Measurements from ENCODE around the gene CTXND1. TPM values are rescaled to one million over a fixed set of nuclear protein-coding genes. Genes with fewer than 3 reads are reported as not detected.

CTXND1 gene
- total RNA-seq, 3 donors from 2014 or later: 0.09 to 0.70 (median 0.19) TPM

DNA sequence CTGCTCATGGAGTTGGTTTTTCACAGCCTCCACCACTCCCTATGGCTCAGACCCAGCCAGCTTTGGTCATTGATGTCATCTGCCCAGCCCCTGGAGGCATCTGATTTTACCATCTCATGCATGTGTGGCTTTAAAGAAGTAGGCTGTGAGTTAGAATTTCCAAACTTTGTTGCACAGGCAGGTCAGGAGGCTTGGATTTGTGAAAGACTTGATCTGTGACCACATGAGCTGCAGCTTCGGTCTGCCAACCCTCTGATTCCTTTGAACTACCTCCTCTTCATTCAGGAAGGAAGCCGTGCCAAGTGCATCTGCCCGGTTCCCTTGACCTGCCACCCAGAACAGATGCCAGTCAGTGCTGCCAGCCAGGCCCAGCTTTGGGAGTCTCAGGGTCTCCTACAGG is 9.2 kb downstream of the CTXND1 start:
- TF ChIP-seq, protein P1, sequence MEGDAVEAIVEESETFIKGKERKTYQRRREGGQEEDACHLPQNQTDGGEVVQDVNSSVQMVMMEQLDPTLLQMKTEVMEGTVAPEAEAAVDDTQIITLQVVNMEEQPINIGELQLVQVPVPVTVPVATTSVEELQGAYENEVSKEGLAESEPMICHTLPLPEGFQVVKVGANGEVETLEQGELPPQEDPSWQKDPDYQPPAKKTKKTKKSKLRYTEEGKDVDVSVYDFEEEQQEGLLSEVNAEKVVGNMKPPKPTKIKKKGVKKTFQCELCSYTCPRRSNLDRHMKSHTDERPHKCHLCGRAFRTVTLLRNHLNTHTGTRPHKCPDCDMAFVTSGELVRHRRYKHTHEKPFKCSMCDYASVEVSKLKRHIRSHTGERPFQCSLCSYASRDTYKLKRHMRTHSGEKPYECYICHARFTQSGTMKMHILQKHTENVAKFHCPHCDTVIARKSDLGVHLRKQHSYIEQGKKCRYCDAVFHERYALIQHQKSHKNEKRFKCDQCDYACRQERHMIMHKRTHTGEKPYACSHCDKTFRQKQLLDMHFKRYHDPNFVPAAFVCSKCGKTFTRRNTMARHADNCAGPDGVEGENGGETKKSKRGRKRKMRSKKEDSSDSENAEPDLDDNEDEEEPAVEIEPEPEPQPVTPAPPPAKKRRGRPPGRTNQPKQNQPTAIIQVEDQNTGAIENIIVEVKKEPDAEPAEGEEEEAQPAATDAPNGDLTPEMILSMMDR (IDR thresholded peaks at IDR 0.05): no peak
- no peaks in the 10 kb centered on the region for H3K36me3 ChIP-seq (ENCODE audit: low read depth)
- no peaks in the 10 kb centered on the region for H3K4me1 ChIP-seq (ENCODE audit: low read depth)
- H3K4me3 ChIP-seq: no peak overlapping the region
- intact Hi-C loops (cut with DNase I, micrococcal nuclease): no loop called here
- ATAC-seq (no peak), DNase-seq (no peak)
- H3K9me3 ChIP-seq: no peaks in the 10 kb centered on the region

DNA sequence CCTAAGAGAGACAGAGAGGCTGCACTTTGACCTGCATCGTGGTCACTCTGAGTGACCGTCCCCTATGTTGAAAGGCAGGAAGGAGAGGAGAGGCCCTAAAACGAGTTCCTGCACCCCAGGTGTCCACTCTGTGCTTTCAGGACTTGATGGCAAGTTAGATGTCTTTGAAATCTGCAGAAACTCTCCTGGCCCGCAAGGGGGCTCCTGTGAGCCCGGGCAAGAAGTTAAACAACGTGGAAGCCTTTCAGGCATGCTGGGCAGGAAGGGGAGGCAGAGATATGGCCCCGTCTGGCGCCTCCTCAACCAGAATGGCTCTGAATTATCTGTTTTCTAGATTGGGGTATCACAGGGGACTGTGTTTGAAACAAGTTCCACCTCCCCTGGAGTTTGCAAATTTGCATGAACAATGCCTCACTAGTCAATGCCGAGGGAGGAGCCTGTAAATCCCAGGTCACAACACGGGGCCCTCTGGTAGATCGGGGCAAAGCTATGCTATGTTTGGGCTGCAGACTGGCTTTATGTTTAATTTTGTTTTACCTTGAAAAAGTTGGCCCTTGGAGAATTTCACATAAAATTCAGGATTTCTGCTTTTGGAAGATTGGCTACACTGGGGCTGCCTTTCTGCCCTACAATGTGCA is 9.8 kb downstream of the CTXND1 start:
- Histone ChIP-seq H3K4me3 (no peak overlapping the region), H3K36me3 (ENCODE audit: low read depth) (no peaks in the 10 kb centered on the region), H3K4me1 (ENCODE audit: low read depth) (no peaks in the 10 kb centered on the region), H3K9me3 (no peaks in the 10 kb centered on the region)
- peak; percentile 36 for ATAC-seq
- TF ChIP-seq, protein P1 (IDR thresholded peaks at IDR 0.05): no peak
- intact Hi-C loops (cut with DNase I, micrococcal nuclease): no loop called here
- DNase-seq: peak in 1 of 3 donors; percentile 33

DNA sequence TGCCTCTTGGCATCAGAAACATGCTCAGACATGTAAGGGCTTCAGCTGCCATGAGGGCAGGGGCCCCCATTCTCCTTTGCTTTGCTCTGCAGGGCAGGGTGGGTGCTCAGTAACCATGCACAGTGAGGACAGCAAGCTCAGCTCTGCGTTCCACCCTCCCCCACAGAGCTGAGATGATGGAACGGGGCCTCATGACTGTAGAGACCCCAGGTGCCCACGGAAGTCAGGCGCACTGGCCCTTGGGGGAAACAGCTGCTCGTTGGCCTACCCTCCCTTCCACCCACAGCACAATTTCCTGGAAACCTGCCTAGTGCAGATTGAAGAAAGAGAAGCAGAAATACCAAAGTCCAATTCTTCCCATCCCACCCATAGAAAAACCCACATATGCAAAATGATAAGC is 10.5 kb downstream of the CTXND1 start:
- H3K36me3 ChIP-seq (ENCODE audit: low read depth): no peaks in the 10 kb centered on the region
- H3K4me1 ChIP-seq (ENCODE audit: low read depth): no peaks in the 10 kb centered on the region
- no peaks in the 10 kb centered on the region for H3K9me3 ChIP-seq
- no peak overlapping the region for H3K4me3 ChIP-seq
- intact Hi-C loops (cut with DNase I, micrococcal nuclease): no loop called here
- TF ChIP-seq, protein P1 (IDR thresholded peaks at IDR 0.05): no peak
- no peak for ATAC-seq
- DNase-seq: no peak

DNA sequence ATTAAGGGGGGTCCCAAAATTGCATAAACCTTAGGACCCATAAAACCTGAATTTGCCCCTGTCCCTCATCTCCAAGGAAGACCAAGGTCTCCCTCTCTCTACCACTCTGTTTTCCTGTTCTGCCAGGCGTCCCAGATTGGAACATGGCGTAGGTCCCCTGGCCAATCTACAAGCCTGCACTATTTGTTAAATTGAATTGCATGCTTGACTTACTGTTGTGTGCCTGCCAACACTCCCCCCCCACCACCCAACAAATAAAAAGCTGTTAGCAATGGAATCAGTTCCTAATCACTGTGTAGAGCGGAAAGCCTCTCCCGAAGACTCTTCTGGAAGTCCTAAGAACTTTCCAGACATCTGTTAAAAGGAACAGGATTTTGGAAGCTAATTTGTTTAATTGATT is 11.7 kb downstream of the CTXND1 start:
- DNase-seq (no peak), ATAC-seq (no peak)
- Histone ChIP-seq H3K9me3 (no peaks in the 10 kb centered on the region), H3K36me3 (ENCODE audit: low read depth) (no peaks in the 10 kb centered on the region), H3K4me1 (ENCODE audit: low read depth) (no peaks in the 10 kb centered on the region), H3K4me3 (no peak overlapping the region)
- TF ChIP-seq, protein P1 (IDR thresholded peaks at IDR 0.05): no peak
- intact Hi-C loops (cut with DNase I, micrococcal nuclease): no loop called here

DNA sequence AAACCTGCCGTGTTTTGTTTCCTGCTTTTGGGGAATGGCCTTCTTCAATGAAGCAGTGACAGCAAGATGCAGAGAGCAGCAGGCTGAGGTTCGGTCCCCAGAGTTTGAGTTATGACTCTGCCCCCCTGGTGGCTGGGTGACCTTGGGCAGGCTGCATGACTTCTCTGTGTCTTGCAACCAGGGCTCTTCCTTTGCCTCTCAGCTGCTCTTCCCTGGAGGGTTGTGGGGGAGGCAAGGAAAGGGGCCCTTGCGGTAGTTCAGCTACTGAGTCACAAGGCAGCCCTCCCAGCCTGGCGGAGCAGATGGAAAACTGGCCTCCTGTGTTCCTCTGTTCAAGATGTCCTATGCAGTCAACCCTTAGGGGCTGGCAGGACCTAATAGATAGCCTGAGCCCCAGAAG is 17.1 kb downstream of the CTXND1 start:
- no peak overlapping the region for H3K4me3 ChIP-seq
- intact Hi-C loops (cut with DNase I, micrococcal nuclease): no loop called here
- H3K36me3 ChIP-seq (ENCODE audit: low read depth): no peaks in the 10 kb centered on the region
- DNase-seq (peak in 2 of 3 donors; percentile 51 to 55), ATAC-seq (peak; percentile 69)
- H3K4me1 ChIP-seq (ENCODE audit: low read depth): no peaks in the 10 kb centered on the region
- TF ChIP-seq, protein P1 (IDR thresholded peaks at IDR 0.05): peak; percentile 16
- no peaks in the 10 kb centered on the region for H3K9me3 ChIP-seq

DNA sequence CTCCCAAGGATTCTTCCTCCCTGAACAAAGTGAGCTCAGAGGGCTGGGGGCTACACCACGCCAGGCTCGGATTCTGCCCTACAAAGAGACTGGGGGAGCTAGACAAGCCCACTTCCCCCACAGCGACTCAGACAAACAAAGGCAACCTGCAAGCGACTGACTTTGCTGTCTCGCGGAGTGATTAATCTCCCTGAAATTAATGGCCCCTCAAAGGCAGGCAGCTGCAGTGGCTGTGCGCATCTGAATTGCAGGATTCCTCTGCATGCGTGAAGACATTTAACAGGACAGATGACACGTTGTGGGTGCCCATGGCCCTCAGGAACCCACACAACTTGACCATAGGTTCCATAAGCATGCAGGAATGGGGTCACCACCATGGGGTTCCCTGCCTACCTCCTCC is 18.4 kb downstream of the CTXND1 start:
- no peaks in the 10 kb centered on the region for H3K4me1 ChIP-seq (ENCODE audit: low read depth)
- no peaks in the 10 kb centered on the region for H3K36me3 ChIP-seq (ENCODE audit: low read depth)
- no peak overlapping the region for H3K4me3 ChIP-seq
- intact Hi-C loops (cut with DNase I, micrococcal nuclease): no loop called here
- H3K9me3 ChIP-seq: no peaks in the 10 kb centered on the region
- DNase-seq: no peak
- TF ChIP-seq, protein P1 (IDR thresholded peaks at IDR 0.05): no peak
- ATAC-seq: no peak
